WTC11 (cell line): ENCODE data around the gene HEPHL1. TPM values are rescaled to one million over a fixed set of nuclear protein-coding genes. Genes with fewer than 3 reads are reported as not detected.

Experiments
- ATAC-seq: fragments of 200-7000 bp; cut with Tn5 transposase; 2 replicates; pipeline ENCODE4 v1.10.0; 2021; ENCODE audit warnings: mild to moderate bottlenecking, moderate library complexity
- CTCF ChIA-PET: fragments of 300-600 bp; sonication (Branson Sonifier 250); formaldehyde crosslinking; loops from one replicate; lab custom pipeline; 2021; ENCODE audit warnings: antibody characterized with exemption; lab: Charles Lee
- POLR2A ChIA-PET: fragments of 350-600 bp; sonication (Branson Sonifier 250); formaldehyde crosslinking; loops from one replicate; lab custom pipeline; 2021; ENCODE audit warnings: antibody characterized with exemption; lab: Charles Lee
- DNase-seq: peaks from one replicate; pipeline ENCODE4 v3.0.0; 2021; ENCODE audit warnings: low spot score
- H3K27ac Mint-ChIP-seq: 2 replicates; pipeline ENCODE4 v1.8.0; 2021; ENCODE audit warnings: mixed read lengths
- H3K27me3 Mint-ChIP-seq: 2 replicates; pipeline ENCODE4 v1.8.0; 2021; ENCODE audit warnings: low read depth, mild to moderate bottlenecking, moderate library complexity, mixed read lengths
- H3K36me3 Mint-ChIP-seq: 2 replicates; pipeline ENCODE4 v1.8.0; 2021; ENCODE audit warnings: mixed read lengths
- H3K4me1 Mint-ChIP-seq: 2 replicates; pipeline ENCODE4 v1.8.0; 2022; ENCODE audit warnings: mixed read lengths
- H3K4me3 Mint-ChIP-seq: 2 replicates; pipeline ENCODE4 v1.8.0; 2021; ENCODE audit warnings: mild to moderate bottlenecking, moderate library complexity, mixed read lengths
- H3K9me3 Mint-ChIP-seq: 2 replicates; pipeline ENCODE4 v1.8.0; 2021; ENCODE audit warnings: mixed read lengths
- CREM ChIP-seq: sonication (generic); formaldehyde crosslinking; IDR thresholded peaks from 2 replicates; pipeline ENCODE4 v1.8.1; 2022; ENCODE audit warnings: mild to moderate bottlenecking, missing genetic modification reagents, moderate library complexity
- EMX1 ChIP-seq: fragments of 250-450 bp; sonication (Bioruptor Pico); IDR thresholded peaks from 2 replicates; pipeline ENCODE4 v1.8.0; 2021; ENCODE audit warnings: mild to moderate bottlenecking
- ETV6 ChIP-seq: sonication (generic); formaldehyde crosslinking; IDR thresholded peaks from 2 replicates; pipeline ENCODE4 v1.8.1; 2022; ENCODE audit warnings: mild to moderate bottlenecking, missing genetic modification reagents
- FOXJ3 ChIP-seq: sonication (generic); formaldehyde crosslinking; IDR thresholded peaks from 2 replicates; pipeline ENCODE4 v1.9.0; 2021; ENCODE audit warnings: missing genetic modification reagents, mild to moderate bottlenecking, borderline replicate concordance
- FOXP4 ChIP-seq: sonication (generic); formaldehyde crosslinking; IDR thresholded peaks from 2 replicates; pipeline ENCODE4 v1.8.0; 2022; ENCODE audit warnings: mild to moderate bottlenecking, missing genetic modification reagents
- GRHL2 ChIP-seq: fragments of 250-450 bp; sonication (Bioruptor Pico); IDR thresholded peaks from 2 replicates; pipeline ENCODE4 v1.8.0; 2022; ENCODE audit warnings: mild to moderate bottlenecking, moderate library complexity; ENCODE audit not compliant: insufficient replicate concordance, severe bottlenecking
- IRF2 ChIP-seq: sonication (generic); formaldehyde crosslinking; IDR thresholded peaks from 2 replicates; pipeline ENCODE4 v1.8.0; 2022; ENCODE audit warnings: low read depth, missing genetic modification reagents, borderline replicate concordance
- NFATC4 ChIP-seq: fragments of 250-450 bp; sonication (Bioruptor Pico); IDR thresholded peaks from 2 replicates; pipeline ENCODE4 v1.9.0; 2021; ENCODE audit warnings: mild to moderate bottlenecking
- PREB ChIP-seq: sonication (generic); formaldehyde crosslinking; IDR thresholded peaks from 2 replicates; pipeline ENCODE4 v1.8.1; 2022; ENCODE audit warnings: mild to moderate bottlenecking, missing genetic modification reagents, moderate library complexity, borderline replicate concordance
- RORB ChIP-seq: fragments of 250-450 bp; sonication (Bioruptor Pico); IDR thresholded peaks from 2 replicates; pipeline ENCODE4 v1.9.0; 2021; ENCODE audit warnings: mild to moderate bottlenecking
- ZBTB43 ChIP-seq: sonication (generic); formaldehyde crosslinking; IDR thresholded peaks from 2 replicates; pipeline ENCODE4 v1.8.1; 2023; ENCODE audit warnings: mild to moderate bottlenecking, missing genetic modification reagents
- ZNF219 ChIP-seq: sonication (generic); formaldehyde crosslinking; IDR thresholded peaks from 2 replicates; pipeline ENCODE4 v1.8.0; 2023; ENCODE audit warnings: missing genetic modification reagents, mild to moderate bottlenecking, borderline replicate concordance
- ZNF281 ChIP-seq: sonication (generic); formaldehyde crosslinking; IDR thresholded peaks from 2 replicates; pipeline ENCODE4 v1.8.0; 2023; ENCODE audit warnings: mild to moderate bottlenecking, missing genetic modification reagents
- ZNF416 ChIP-seq: fragments of 250-450 bp; sonication (Bioruptor Pico); IDR thresholded peaks from 2 replicates; pipeline ENCODE4 v1.9.0; 2021; ENCODE audit warnings: mild to moderate bottlenecking, inconsistent platforms
- ZNF423 ChIP-seq: fragments of 250-450 bp; sonication (Bioruptor Pico); IDR thresholded peaks from 2 replicates; pipeline ENCODE4 v2.1.2; 2022; ENCODE audit warnings: mild to moderate bottlenecking, moderate library complexity
- ZNF512 ChIP-seq: sonication (generic); formaldehyde crosslinking; IDR thresholded peaks from 2 replicates; pipeline ENCODE4 v1.8.1; 2022; ENCODE audit warnings: missing genetic modification reagents, borderline replicate concordance
- ZSCAN18 ChIP-seq: fragments of 250-450 bp; sonication (Bioruptor Pico); IDR thresholded peaks from 2 replicates; pipeline ENCODE4 v2.1.2; 2022; ENCODE audit warnings: mild to moderate bottlenecking, moderate library complexity
- total RNA-seq: library from RNA; stranded (reverse); gene quantifications from 3 replicates; pipeline ENCODE4 v1.2.3, GENCODE V29; 2021

The HEPHL1 gene
- total RNA-seq, 1 experiment from 2014 or later: 0.13 TPM

GRCh38 chr11:94144664-94145063 is 123.5 kb downstream of the HEPHL1 start:
- no peaks in the 10 kb centered on the region for H3K9me3 Mint-ChIP-seq

More at GRCh38 chr11:94144664-94145063, 123.5 kb downstream of the HEPHL1 start:
- ATAC-seq (no peak), DNase-seq (no peak)
- H3K4me3 Mint-ChIP-seq: no peak overlapping the region
- H3K27ac Mint-ChIP-seq: no peak overlapping the region
- CTCF ChIA-PET: interaction anchor here (1.0 to 1.6 kb wide), 3 partner anchors 39 to 223 kb away, joined by 3 to 6 read pairs (median 4); no protein-coding TSS in a partner anchor
- no peaks in the 10 kb centered on the region for H3K36me3 Mint-ChIP-seq
- no peaks in the 10 kb centered on the region for H3K27me3 Mint-ChIP-seq
- POLR2A ChIA-PET: interaction anchor here (0.5 to 1.1 kb wide), 2 partner anchors 16 to 39 kb away, joined by 3 read pairs; partner anchors contain the start of gene PANX1
- H3K4me1 Mint-ChIP-seq: peaks cover 76% of the 10 kb centered on the region
- no peak for TF ChIP-seq ZNF281 (CRISPR knock-in tag)
- no peak for TF ChIP-seq ZNF219 (CRISPR knock-in tag)
- no peak for TF ChIP-seq PREB (CRISPR knock-in tag)
- no peak for TF ChIP-seq CREM (CRISPR knock-in tag)
- no peak for TF ChIP-seq ETV6 (CRISPR knock-in tag)
- TF ChIP-seq FOXP4 (CRISPR knock-in tag): no peak
- TF ChIP-seq ZSCAN18 (CRISPR knock-in tag): no peak
- TF ChIP-seq IRF2 (CRISPR knock-in tag): no peak
- no peak for TF ChIP-seq EMX1 (CRISPR knock-in tag)
- no peak for TF ChIP-seq GRHL2
- no peak for TF ChIP-seq ZNF512 (CRISPR knock-in tag)
- TF ChIP-seq ZNF416 (CRISPR knock-in tag): no peak
- TF ChIP-seq RORB (CRISPR knock-in tag): no peak
- no peak for TF ChIP-seq NFATC4 (CRISPR knock-in tag)
- no peak for TF ChIP-seq ZBTB43 (CRISPR knock-in tag)
- TF ChIP-seq ZNF423 (CRISPR knock-in tag): no peak
- no peak for TF ChIP-seq FOXJ3 (CRISPR knock-in tag)
